NCI-H526 treated with DMSO at 0.1 percent for 48 hours (cell line): Measurements from ENCODE around the gene STUM.
"Not testable (repeated sequence)": the region's sequence is repeated elsewhere in the genome, so short reads cannot be mapped to it uniquely, and the experiment has no call there.

Experiments used
- DNase-seq: peaks from one replicate; lab custom pipeline; 2025; lab: John Stamatoyannopoulos, UW

STUM gene

GRCh38 chr1:226627050-226627755 lies 78.6 kb downstream of the STUM start:
- DNase-seq = no peak

GRCh38 chr1:226627924-226628611 lies 79.5 kb downstream of the STUM start:
- no peak for DNase-seq

- no peak for DNase-seq
These were observed 80.1 kb downstream of the STUM start for GRCh38 chr1:226628612-226629155.

DNA sequence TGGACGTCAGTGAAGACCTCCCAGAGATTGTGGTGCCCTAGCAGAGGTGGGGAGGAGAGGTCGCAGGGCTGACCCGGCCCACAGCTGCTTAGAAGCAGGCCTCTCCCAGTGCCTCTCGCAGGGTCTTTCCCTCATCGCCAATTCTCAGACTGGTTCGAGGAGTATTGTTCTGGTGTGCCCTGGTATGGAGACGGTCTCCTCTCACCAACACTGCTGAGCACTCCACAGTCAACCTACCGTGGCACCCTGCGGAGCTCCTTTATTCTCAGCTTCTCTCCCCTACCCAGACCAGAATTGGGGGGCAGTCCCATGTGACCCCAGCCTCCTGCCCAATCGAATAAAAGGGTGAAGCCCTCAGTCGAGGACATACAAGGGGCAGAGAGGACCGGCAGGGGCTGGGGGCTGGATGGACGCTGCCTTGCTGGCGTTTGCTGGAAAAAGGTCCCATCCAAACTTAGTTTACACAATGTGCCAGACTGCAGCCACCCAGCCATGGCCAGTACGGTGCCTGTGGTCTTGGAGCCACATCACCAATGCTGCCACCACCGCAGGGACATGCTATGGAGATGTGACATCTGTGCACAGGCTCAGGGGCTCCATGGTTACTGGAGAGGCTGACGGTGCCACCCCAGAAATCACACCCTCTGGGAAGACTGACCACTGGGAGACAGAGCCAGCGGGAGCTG lies 80.8 kb downstream of the STUM start:
- DNase-seq = no peak

DNA sequence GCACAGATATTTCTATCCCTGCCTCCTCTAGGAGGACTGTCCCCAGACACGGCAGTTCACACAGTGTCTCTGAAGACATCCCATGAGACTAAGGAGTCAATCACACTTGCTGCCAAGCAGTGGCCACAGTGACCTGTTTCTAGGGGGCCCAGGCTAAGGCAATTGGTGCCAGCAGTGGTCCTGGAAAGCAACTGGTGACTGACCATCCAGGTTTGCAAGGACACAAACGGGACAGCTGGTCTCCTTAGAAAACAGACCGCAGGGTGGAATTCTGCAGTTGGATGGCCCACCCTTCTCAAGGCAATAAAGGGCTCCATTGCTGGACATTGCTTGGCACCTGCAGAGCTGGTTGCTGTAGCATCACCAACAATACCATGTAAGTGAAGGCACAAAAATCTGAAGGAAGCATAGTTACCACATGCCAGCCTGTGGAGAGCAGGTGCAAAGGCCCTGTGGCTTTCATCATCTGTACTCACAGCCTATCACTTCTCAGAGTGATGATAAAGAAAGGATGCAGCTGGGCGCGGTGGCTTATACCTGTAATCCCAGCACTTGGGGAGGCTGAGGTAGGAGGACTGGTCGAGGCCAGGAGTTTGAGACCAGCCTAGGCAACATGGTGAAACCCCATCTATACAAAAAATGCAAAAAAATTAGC lies 81.5 kb downstream of the STUM start:
- DNase-seq = no peak

GRCh38 chr1:226630592-226630991 lies 82.0 kb downstream of the STUM start:
- no peak for DNase-seq

- DNase-seq = no peak
These were observed 82.9 kb downstream of the STUM start for GRCh38 chr1:226631229-226632000.

DNA sequence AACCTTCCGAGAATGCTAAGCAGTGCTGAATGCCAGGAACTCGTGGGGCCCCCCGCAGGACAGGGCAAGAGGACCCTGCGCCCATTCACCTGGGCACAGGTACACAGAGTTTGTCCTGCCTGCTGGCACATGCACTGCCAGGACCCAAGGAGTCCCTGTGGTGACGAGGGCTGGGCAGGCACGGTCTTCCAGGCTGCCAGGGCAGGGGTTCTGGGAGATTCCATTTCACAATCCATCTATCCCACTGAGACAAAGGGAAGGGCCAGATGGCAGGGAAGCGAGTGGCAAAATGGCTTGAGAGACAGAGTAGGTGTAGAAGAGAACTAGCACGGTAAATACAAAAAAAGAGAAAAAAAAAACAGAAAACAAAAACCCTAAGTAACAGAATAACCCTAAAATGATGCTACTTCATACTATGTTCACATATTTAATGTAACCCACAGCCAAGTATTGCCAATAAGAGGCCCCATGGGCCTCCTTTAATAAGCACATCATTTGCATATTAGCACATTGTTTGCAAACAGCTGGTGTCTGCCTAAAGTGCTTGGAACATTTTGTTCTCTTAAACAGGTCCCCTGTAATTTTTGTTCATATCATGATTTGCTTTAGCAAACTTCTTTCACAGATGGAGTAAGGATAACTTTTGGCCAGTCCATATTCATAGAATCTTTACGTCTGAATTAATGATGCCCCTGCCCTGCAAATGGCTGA lies 83.8 kb downstream of the STUM start:
- DNase-seq = peak; percentile 22

- DNase-seq = no peak
These were observed 84.4 kb downstream of the STUM start for GRCh38 chr1:226632922-226633351.

GRCh38 chr1:226633541-226634165 lies 85.1 kb downstream of the STUM start:
- DNase-seq = no peak

DNA sequence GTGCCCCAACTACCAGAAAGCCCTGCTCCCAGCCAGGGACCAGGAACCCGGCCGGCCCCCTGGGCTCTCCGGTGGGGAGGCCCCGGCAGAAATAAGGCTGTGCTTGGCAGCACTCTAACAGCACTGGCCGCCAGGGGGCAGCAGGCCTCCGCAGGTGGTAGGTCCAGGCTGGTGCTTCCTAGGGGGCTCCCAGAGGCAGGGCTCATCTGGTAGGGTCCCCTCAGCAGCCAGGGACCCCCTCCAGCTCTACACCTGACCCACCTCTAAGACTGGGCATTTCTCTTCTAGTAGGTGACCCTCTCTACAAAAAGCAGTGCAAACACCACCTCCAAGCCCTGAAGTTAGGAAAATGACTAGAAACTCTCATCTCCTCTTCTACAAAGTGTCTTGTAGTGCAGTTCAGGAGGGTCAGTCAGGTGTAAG lies 85.6 kb downstream of the STUM start:
- DNase-seq = no peak

DNA sequence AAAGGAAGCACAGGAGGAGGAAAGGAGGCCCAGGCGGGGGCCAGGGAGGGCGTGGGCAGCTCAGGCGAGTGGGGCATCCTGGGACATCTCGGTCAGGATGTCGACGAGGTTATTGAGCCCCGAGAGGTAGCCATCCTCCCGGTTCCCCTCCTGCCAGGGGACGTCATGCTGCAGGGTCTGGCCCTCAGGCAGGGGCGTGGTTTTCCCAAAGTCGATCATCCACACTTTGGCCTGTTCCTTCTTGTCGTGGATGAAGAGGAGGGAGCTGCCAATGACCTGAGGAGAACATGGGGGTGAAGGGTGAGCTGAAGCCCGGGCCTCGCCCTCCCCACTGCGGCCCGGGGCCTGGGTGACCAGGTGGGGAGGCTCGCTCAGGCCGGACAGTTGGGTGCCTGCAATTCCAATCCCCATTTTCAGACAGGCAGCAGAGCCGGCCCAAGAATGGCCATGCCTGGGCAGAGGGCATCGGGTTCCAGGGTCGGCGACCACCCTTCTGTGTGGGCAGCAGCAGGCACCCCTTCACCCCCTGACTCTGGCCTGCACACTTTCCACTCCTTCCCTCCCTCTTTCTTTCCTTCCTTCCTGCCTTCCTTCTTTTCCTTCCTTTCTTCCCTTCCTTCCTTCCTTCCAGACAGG lies 86.2 kb downstream of the STUM start:
- no peak for DNase-seq

DNA sequence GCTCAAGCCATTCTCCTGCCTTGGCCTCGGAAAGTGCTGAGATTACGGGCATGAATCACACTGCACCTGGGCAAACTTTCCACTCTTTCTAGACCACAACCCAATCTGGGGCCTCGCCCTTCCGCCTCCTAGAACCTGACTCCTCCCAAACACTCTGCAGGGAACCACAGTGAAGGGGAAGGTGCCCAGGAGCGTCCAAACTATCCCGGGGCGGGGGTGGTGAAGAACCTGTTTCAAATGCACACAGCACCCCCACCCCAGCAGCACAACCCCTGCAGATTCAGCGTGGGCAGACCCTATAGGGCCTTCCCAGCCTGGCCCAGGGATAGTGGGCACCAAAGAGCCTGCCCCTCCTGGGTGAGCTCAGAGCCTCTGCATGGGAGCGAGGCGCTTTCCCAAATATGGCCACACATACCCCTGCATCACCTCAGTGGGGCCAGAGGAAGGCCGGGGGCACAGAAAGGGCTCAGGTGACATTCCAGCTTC lies 86.9 kb downstream of the STUM start:
- DNase-seq = no peak

GRCh38 chr1:226636847-226637096 lies 88.2 kb downstream of the STUM start:
- DNase-seq = no peak

GRCh38 chr1:226637147-226637935 lies 88.8 kb downstream of the STUM start:
- peak; percentile 5 for DNase-seq

GRCh38 chr1:226638001-226638601 lies 89.5 kb downstream of the STUM start:
- DNase-seq = no peak

- DNase-seq = no peak
These were observed 90.0 kb downstream of the STUM start for GRCh38 chr1:226638608-226639007.

DNA sequence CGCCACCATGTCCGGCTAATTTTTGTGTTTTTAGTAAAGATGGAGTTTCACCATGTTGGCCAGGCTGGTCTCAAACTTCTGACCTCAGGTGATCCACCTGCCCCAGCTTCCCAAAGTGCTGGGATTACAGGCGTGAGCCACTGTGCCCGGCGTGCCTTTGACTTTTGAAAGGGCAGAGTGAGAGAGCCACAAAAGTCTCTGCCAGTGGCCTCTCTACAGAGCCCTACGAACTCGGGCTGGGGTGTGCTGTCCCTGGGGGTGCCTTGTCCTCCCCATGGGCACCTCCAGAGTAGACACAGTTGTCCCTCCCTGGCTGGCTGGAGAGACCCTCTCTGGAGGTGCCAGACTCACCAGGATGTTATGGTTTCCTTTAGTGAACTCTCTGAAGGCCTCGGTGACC lies 90.6 kb downstream of the STUM start:
- not testable (repeated sequence) for DNase-seq

GRCh38 chr1:226639631-226640061 lies 91.1 kb downstream of the STUM start:
- DNase-seq = no peak
